Right ventricle myocardium superior (tissue), 1 donor: ENCODE results near the gene TPRKB. TPM values are rescaled to one million over a fixed set of nuclear protein-coding genes. Genes with fewer than 3 reads are reported as not detected.
A peak's percentile ranks its signal among the peaks of the same experiment; 100 is the strongest.
"Not testable (repeated sequence)": the region's sequence is repeated elsewhere in the genome, so short reads cannot be mapped to it uniquely, and the experiment has no call there.

Experiments used
- ATAC-seq: fragments of 200-7000 bp; cut with Tn5 transposase; one replicate; pipeline ENCODE4 v1.9.1; 2020; ENCODE audit warnings: mild to moderate bottlenecking; ENCODE audit not compliant: poor library complexity
- DNase-seq: peaks from one replicate; pipeline ENCODE4 v3.0.0-alpha.2; 2020
- intact Hi-C: fragments of 100-400 bp; cut with DNase I; formaldehyde crosslinking; loops from one replicate; pipeline ENCODE4 v1.11.2; 2022
- long read RNA-seq: library from polyadenylated mRNA; unstranded; transcript quantifications from one replicate; pipeline ENCODE4 v2.0.0, GENCODE V29; 2021
- total RNA-seq: library from RNA; stranded (reverse); fragmentation: NEBNext Ultra II Directional; extraction: Animal tissue kit (Norgen Biotek cat#: 25700); gene quantifications from one replicate; pipeline ENCODE4 v1.2.1, GENCODE V29; 2021
- donor health status: DM: no; HTN: yes; CAD: no; lungs with severe emphysema.

TPRKB gene
- total RNA-seq, result 39.2 TPM
- long read RNA-seq, transcript TPRKB-201 (5 exons, 748 nt), result major isoform, 16 of 34 reads
- long read RNA-seq, partial matches to known transcripts, result 2 of 34 reads
- long read RNA-seq, other reads (novel, unspliced or antisense), result 9 of 34 reads

DNA sequence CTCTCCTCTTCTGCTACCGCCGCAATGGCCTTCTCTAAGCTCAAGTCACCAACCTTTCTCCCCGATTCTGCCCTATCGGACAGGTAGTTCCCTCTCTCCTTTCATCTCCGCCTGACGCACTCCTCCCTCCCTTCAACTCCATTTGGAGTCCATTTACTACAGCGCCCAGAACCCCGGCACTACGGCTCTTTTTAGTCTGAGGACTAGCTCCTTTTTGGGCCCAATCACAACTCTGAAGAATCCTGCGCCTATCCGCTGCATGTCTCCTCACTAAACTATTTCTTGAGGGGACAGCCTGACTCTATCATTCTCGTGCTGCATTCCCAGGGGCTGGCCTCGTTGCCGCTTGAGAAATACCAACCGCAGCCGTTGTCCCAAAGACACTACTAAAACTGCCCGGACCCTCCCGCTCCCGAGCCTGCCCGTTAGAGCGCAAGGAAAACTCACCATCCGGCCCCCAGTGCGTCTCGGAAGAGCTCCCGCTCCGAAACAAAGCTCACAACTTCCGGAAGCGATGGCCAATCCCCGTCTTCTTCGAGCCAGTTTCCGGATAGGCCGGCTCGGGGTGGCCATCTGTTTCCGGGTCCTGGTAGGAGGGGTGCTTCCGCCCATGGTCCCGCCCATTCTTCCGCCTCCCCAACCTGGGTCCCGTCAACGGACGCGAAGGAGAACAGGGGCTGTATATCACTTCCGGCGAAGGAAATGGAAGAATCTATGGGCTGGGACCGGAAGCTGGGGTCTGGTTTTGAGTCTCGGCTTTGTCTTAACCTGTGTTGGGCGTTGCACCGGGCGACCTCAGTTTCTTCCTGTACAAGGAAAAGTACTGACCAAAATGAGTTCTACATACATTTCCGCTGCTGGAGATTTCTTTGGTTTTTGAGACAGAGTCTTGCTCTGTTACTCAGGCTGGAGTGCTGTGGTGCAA lies at the start of gene TPRKB:
Gene TPRKB (minus strand): TSS at position 491 of the 925 bp plus-strand sequence. CDS start 2,776 bp downstream, outside the sequence.
- DNase-seq, result peak; percentile 98
- intact Hi-C loops, result no loop called here
- peak; percentile 100 for ATAC-seq

DNA sequence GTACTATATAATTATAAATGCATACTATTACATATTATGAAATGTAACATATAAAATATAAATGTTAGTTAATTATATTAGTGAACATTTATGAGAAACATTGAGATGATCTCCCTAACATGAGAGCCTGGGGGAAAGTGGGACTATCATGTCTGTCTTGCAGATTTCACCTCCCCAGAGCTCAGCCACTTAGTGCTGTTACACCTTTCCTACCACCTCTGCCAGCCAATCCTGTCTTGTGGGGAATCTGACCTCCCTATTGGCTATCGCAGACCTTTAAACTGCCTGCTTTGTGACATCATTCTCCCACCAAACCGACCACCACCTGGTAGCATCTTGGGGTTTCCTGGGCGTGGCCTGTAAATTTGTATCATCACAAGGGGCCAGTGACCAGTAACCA lies 46.7 kb upstream of the TPRKB start, which contains the start of gene C2orf78:
Gene C2orf78 (plus strand): TSS at position 301 of the 400 bp plus-strand sequence. CDS start 127 bp downstream, outside the sequence.
- intact Hi-C loops, ATAC-seq, DNase-seq: not testable (repeated sequence)

DNA sequence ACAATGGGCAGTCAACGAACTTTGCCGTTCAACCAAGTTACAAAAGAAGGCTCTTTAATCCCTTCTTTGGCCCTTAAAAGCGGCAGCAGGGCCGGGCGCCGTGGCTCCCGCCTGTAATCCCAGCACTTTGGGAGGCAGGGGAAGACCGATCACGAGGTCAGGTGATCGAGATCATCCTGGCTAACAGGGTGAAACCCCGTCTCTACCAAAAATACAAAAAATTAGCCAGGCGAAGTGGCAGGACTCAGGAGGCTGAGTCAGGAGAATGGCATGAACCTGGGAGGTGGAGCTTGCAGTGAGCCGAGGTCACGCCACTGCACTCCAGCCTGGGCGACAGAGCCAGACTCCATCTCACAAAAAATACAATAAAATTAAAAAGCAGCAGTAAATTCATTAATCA lies 46.3 kb upstream of the TPRKB start:
- intact Hi-C loops, DNase-seq, ATAC-seq: not testable (repeated sequence)

DNA sequence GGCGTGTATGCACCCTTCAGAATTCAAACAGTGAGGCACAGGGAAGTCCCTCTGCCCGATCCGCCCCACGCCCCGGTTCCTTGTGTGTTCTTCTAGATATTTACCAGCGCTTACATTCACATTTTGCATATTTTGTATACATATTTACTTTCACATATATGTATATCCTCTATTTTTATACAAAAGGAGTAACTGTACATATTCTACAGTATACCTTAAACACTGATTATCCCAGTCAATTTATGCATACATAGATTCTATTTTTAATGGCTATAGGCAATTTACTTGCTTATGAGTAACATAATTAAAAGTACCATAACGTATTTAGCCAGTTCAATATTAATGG lies 43.1 kb upstream of the TPRKB start:
- DNase-seq (no peak), ATAC-seq (no peak)
- intact Hi-C loops, result no loop called here

DNA sequence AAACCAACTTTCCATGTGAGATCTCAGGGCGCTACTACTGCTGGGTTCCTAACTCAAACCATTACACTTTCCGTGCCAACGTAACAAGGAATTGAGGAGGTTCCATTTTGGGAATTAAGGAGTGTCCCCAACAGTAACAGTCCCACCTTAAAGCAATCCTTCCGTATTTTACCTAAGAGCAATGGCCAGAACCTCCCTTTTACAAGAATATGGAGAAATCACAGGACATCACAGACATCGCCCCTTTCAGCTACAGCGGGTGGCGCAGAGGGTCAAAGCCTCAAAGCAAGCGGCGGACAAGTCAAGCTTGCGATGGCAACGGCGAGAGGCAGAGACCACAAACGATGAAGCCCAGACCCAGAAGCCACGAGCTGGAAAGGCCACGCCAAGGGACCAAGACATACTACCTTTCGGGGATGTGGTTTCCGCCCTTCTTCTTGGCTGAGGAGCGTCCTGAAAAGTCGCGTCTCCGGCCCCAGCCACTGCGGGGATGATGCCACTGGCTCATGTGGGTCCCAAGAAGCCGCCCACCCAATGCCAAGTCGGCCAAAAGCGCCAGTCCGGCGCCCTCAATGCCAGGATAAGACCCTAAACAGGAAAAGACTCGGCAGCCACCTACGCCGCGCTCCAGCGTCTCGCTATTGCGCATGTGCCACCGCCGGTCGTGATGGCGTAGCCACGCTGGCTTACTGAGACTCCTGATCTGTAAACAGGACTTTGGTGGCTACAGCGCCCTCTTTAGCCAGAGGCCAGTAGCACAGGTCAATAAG lies 42.5 kb upstream of the TPRKB start, which contains the start of gene DUSP11:
Gene DUSP11 (minus strand): TSS at position 637 of the 770 bp plus-strand sequence. CDS start 129 bp downstream, at position 508.
- intact Hi-C loops, result loop anchor here (10.0 kb wide), 1 partner anchor 85 kb away; no protein-coding TSS in a partner anchor
- DNase-seq, result peak; percentile 98
- ATAC-seq, result peak; percentile 100

DNA sequence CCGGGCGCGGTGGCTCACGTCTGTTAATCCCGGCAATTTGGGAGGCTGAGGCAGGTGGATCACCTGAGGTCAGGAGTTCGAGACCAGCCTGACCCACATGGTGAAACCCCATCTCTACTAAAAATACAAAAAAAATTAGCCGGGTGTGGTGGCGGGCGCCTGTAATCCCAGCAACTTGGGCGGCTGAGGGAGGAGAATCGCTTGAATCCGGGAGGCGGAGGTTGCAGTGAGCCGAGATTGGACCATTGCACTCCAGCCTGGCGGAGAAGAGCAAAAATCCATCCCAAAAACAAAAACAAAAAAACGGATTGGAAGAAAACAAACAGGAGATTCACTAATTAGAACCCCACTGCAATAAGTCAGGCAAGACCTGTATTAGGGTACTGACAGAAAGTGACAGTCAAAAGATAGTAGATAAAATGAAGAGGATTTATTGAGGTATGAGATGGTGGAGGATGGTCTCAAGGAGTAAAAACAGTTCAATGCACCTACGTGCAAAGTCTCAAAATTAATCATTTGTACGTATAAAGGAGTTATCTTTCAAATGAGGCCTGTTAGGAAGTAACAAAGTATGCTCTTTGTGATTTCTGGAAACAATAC lies 41.8 kb upstream of the TPRKB start:
- not testable (repeated sequence) for ATAC-seq, DNase-seq
- intact Hi-C loops, result loop anchor here (10.0 kb wide), 1 partner anchor 84 kb away; no protein-coding TSS in a partner anchor

DNA sequence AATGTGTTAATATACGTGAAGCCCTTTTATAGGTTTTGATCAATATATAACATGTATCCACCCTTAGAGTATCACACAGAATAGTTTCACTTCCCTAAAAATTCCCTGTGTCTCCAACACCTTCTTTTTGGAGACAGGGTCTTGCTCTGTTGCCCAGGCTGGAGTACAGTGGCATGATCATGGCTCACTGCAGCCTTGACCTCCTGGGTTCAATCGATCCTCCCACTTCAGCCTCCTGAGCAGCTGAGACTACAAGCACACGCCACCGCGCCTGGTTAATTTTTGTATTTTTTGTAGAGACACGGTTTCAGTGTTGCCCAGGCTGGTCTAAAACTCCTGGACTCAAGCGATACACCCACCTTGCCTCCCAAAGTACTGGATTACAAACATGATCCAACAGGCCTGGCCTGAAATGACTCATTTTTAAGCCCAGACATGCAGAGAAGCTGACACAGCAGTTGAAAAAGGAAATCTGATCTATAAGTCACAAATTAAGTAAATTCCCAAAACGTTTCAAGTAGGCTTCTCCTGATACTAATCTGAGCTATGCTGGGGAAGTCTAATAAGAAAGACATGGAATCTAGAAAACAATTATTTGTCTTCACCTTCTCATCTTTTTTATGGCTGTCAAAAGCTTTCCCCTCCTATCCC lies 39.8 kb upstream of the TPRKB start:
- DNase-seq (no peak), ATAC-seq (no peak)
- intact Hi-C loops, result loop anchor here (10.0 kb wide), 1 partner anchor 82 kb away; no protein-coding TSS in a partner anchor

DNA sequence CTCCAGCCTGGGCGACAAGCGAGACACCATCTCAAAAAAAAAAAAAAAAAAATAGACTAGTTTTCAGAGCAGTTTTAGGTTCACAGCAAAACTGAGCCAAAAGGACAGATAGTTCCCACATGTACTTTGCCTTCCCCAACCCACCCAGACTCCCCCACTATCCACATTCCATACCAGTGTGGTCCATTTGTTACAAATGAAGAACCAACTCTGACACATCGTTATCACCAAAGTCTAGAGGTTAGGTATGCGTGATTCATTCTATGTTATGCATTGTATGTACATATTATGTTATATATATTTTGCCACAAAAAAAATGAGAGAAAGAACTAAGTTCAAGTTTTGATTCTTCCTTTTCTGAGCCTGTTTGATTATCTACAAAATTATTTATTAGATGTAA lies 39.2 kb upstream of the TPRKB start:
- ATAC-seq (no peak), DNase-seq (no peak)
- intact Hi-C loops, result loop anchor here (10.0 kb wide), 1 partner anchor 82 kb away; no protein-coding TSS in a partner anchor

DNA sequence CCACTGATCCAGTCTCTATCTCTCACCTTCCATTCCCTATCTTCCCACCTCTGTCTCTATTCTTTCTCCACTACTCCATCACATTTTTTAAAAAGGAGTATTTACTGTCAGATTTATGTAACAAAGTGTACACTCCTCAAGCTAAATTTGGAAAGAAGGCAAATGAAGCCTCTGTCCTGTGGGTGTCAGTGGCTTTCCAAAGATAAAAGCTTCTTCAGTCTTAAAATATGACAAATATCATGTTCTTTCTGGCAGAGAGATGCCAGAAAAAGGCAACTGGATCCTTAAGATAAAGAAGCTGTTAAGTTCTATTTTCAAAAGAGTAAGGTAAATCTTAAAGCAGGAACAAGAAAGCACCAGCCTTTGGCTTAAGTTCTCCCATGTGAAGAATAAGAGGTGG lies 35.7 kb upstream of the TPRKB start:
- DNase-seq (no peak), ATAC-seq (no peak)
- intact Hi-C loops, result loop anchor here (10.0 kb wide), 1 partner anchor 78 kb away; no protein-coding TSS in a partner anchor

DNA sequence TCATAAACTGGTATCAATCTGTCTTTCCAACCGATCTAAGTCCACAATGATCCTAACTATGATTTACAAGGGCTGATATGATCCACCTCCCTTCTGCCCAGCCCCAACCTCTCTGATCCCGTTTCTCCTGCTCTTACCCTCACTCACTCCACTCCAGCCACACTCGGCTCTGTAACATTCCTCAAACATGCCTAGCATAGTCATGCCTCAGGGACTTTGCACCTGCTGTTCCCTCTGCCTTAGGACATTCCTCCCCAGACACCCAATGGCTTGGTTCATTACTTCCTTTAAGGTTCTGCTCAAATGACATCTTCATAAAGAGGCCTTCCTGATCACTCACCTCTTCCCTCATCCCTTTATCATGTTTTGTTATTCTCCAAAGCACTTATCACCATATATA lies 33.6 kb upstream of the TPRKB start:
- DNase-seq (no peak), ATAC-seq (no peak)
- intact Hi-C loops, result loop anchor here (10.0 kb wide), 1 partner anchor 76 kb away; no protein-coding TSS in a partner anchor

DNA sequence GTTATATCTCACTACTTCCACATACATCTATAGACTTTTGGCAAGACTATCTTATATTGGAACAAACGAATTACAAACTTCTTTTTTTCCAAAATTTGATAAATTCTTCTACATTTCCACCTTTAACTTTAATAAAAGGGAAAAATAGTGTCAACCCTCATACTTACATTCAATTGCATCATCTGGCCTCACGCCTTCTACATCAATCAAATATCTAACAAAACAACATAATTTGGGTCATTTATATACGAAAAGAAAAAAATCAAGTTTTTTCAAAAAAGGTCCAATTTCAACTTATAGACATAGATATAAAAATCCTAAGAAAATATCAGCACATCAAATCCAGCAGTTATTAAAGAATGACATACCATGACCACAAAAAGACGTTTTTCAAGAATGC lies 29.8 kb upstream of the TPRKB start:
- ATAC-seq, result no peak
- intact Hi-C loops, result no loop called here
- DNase-seq, result no peak

DNA sequence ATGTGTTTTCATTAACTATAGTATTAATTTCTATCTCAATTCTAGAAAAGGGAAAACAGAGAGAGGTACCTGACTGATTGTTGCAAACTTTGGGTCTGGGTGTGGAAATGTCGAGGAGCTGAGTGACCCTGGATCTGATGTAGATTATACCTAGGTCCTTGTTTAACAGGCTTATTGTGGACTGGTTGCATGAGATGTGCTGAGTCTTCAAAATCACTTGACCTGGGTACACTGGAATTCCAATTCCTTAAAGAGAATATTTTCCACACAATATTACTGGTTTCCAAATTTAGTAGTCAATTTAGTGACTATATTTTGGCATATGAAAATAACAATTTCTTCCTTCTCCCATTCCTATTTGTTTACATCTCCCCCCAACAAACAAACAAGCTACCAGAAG lies 29.2 kb upstream of the TPRKB start:
- intact Hi-C loops, result no loop called here
- no peak for ATAC-seq
- DNase-seq, result no peak

DNA sequence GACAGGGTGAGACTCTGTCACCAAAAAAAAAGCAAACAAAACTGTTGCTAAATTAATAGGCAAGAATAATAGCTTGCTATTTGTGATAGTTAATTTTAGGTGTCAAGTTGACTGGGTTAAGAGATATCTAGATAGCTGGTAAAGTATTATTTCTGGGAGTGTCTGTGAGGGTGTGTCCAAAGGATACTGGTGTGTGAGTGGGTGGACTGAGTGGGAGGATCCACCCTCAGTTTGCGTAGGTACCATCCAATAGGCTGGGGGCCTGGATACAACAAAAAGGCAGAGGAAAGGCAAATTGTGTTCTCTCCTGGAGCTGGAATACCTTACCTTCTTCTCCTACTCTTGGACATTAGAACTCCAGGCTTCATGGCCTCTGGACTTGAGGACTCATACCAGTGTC lies 27.8 kb upstream of the TPRKB start:
- ATAC-seq, result no peak
- no peak for DNase-seq
- intact Hi-C loops, result no loop called here

DNA sequence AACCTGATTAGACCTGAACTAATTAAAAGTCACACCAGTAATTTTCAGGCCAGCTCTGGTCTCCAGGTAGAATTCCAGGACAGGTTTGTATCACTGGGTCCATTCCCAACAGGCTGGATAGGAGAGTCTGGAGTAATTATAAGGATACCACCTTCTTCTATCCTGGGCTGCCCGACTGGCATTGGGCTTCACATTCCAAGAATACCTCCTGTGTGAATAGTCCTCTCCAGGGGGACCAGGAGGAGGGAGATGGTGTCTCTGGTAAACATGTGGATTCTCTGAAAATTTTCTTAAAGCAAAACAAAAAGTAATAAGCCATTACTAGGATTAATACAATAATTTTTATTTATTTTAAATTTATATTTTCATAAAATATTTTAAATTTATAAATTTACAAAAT lies 25.4 kb upstream of the TPRKB start:
- DNase-seq (no peak), ATAC-seq (no peak)
- intact Hi-C loops, result no loop called here

DNA sequence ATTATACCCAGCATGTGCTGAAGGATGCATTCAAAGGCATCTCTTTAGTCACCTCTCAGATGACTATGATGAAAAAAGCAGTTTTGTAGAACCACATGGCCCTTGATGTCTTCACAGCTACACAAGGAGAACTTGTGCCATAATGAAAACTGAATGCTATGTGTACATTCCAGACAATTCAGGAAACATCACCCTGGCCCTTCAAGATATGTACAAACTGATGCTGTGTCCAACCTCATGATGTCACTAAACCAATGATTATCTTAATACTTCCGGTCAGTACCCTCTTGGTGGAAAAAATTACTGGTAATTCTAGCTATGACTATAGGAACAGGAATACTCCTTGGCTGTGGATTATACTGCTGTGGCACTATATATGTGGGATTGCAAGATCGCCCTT lies 22.8 kb upstream of the TPRKB start:
- intact Hi-C loops, result no loop called here
- ATAC-seq (no peak), DNase-seq (no peak)

DNA sequence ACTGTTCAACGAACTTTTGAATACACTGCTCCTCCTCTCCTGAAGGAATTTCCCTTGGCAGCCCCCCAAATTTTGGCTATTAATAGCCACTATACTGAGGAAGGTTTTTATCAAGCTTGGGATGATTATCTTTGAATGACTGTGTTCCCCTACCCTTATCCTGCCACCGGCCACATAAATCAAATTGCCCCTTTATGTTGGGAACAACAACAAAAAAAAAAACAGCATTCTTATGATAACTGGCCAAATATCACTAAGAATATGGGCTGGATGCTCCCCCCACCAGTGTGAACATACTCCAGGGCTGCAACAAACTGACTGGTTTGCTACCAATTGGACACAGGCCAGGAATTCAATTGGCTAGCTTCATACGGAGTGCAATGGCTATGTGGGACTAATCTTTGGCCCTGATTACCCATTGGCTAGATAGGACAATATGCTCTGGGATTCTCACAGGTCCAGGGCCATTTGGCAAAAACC lies 22.2 kb upstream of the TPRKB start:
- ATAC-seq, result peak; percentile 91
- intact Hi-C loops, result no loop called here
- DNase-seq, result no peak

DNA sequence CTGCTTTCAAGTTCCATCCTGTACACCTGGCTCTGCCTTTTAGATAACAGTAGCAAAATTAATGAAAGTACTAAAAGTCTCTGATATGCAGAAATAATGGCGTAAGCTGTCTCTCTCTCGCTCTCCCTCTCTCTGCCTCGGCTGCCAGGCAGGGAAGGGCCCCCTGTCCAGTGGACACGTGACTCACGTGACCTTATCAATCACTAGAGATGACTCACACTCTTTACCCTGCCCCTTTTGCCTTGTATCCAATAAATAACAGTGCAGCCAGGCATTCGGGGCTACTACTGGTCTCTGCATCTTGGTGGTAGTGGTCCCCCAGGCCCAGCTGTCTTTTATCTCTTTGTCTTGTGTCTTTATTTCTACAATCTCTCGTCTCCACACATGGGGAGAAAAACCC lies 17.2 kb upstream of the TPRKB start:
- intact Hi-C loops, result not testable (repeated sequence)

DNA sequence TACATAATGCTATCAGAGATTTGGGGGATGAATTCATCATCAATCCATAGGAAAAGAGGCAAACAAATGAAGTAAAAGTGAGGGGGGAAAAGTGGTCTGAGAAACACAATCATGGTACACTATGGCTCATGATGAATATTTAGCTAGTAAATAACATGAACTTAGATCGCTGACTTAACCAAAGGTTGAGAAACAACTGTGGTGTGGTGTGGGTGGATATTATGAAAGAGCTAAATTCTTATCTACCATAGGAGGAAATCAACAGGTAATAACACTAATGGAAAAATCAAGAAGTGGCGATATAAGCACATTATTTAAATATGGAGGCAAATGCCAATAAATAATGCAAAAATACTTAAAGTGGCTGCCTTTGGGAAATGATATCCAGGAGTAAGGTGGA lies 12.2 kb upstream of the TPRKB start:
- intact Hi-C loops, result no loop called here
- DNase-seq (no peak), ATAC-seq (no peak)

More for the DNA sequence above, 17.2 kb upstream of the TPRKB start:
- ATAC-seq, DNase-seq: not testable (repeated sequence)
